RWPE1 (cell line): ENCODE measurements around the gene CEBPE.

ENCODE experiments used
- CTCF ChIA-PET: fragments of 350-600 bp; sonication (Branson Sonifier 250); formaldehyde crosslinking; extraction: SDS; loops from one replicate; lab custom pipeline; 2021; lab: Yijun Ruan, JAX
- POLR2A ChIA-PET: fragments of 400-600 bp; formaldehyde crosslinking; extraction: SDS; loops from one replicate; lab custom pipeline; 2020; ENCODE audit warnings: antibody characterized with exemption; ENCODE audit not compliant: low non-redundant PET; lab: Yijun Ruan, JAX
- DNase-seq: peaks from one replicate; pipeline ENCODE4 v3.0.0; 2012; ENCODE audit warnings: low spot score
- H3K27ac ChIP-seq: fragments of 450-650 bp; 2 replicates; pipeline ENCODE4 v1.5.1; 2017
- TF ChIP-seq, protein P1 (sequence below): fragments of 450-650 bp; conservative IDR thresholded peaks from 2 replicates; pipeline ENCODE4 v1.5.1; 2017; ENCODE audit warnings: low read depth, mild to moderate bottlenecking

The CEBPE gene

DNA sequence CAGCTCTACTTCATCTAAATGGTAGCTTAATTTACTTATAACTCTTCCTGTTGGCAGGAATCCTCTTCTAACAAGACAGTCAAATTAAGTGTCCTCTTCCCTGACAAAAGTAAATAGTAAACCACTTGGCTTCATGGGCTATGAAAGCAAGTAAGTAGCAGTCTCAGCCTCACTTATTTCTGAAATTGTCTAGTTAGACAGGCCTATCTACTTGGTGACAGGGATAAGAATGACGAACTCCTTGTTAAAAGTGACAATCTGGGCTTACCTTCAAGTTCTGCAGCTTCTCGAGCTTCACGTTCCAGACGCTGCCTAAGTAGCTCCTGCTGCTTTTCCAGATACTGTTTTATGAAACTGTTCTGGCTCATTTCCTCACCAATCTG lies 28.8 kb downstream of the CEBPE start:
- DNase-seq, result no peak
- TF ChIP-seq, protein P1, sequence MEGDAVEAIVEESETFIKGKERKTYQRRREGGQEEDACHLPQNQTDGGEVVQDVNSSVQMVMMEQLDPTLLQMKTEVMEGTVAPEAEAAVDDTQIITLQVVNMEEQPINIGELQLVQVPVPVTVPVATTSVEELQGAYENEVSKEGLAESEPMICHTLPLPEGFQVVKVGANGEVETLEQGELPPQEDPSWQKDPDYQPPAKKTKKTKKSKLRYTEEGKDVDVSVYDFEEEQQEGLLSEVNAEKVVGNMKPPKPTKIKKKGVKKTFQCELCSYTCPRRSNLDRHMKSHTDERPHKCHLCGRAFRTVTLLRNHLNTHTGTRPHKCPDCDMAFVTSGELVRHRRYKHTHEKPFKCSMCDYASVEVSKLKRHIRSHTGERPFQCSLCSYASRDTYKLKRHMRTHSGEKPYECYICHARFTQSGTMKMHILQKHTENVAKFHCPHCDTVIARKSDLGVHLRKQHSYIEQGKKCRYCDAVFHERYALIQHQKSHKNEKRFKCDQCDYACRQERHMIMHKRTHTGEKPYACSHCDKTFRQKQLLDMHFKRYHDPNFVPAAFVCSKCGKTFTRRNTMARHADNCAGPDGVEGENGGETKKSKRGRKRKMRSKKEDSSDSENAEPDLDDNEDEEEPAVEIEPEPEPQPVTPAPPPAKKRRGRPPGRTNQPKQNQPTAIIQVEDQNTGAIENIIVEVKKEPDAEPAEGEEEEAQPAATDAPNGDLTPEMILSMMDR, result no peak
- CTCF ChIA-PET, result interaction anchor here (3.4 kb wide), 1 partner anchor 13 kb away, joined by 15 read pairs; no protein-coding TSS in a partner anchor
- H3K27ac ChIP-seq, result no peak overlapping the region
- POLR2A ChIA-PET, result no interaction called here

- TF ChIP-seq, protein P1, result no peak
- ChIA-PET POLR2A (no interaction called here), CTCF (interaction anchor here (0.8 to 3.4 kb wide), 2 partner anchors 12 to 19 kb away, joined by 3 to 15 read pairs; no protein-coding TSS in a partner anchor)
- no peak for DNase-seq
- no peak overlapping the region for H3K27ac ChIP-seq
Observed at GRCh38 chr14:23089498-23090253, 29.4 kb downstream of the CEBPE start.

GRCh38 chr14:23086565-23086964 lies 32.5 kb downstream of the CEBPE start:
- POLR2A ChIA-PET, result no interaction called here
- TF ChIP-seq, protein P1, result no peak
- CTCF ChIA-PET, result interaction anchor here (0.6 to 2.5 kb wide), 3 partner anchors 10 to 264 kb away, joined by 3 to 13 read pairs (median 4); no protein-coding TSS in a partner anchor
- no peak overlapping the region for H3K27ac ChIP-seq
- no peak for DNase-seq

DNA sequence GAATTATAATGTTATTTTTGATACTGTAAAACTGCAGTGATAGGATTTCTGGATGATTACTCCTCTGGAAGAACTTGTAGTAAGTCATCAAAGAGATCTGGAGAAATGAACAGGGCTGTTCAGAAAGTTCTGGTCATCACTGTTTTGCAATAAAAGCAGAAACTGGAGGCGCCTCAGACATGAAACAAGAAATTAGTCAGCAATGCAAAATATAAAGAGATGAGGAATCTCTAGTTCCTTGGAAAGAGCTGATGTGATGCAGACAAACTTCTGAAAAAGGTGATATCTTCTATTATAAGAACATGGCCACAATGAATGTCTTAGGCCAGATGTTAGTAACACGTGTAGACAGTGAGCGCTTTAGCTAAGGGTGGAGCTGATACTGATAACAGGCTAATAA lies 33.6 kb downstream of the CEBPE start:
- ChIA-PET CTCF (interaction anchor here (2.5 kb wide), 1 partner anchor 17 kb away, joined by 13 read pairs; no protein-coding TSS in a partner anchor), POLR2A (no interaction called here)
- H3K27ac ChIP-seq, result no peak overlapping the region
- TF ChIP-seq, protein P1, result no peak
- no peak for DNase-seq

DNA sequence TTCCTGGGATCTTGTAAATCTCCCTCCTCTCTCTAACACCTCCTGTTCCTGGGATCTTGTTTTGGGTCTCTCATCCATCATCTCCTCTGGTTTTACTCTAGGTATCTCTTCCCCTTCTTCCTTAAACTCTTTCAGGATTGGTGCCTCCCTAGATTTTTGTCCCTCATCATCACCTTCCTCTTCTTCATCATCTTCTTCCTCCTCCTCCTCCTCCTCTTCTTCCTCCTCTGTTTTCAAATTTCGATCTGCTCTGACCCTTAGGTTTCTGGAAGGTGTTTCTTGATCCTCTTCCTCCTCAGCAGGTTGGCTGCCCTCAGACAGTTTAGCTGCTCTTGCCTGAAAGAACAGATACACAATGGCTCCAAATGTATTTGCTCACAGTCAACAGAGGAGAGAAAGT lies 38.6 kb downstream of the CEBPE start:
- DNase-seq, result no peak
- no peak overlapping the region for H3K27ac ChIP-seq
- ChIA-PET CTCF (interaction anchor here (0.5 to 1.2 kb wide), 3 partner anchors 12 to 1087 kb away, joined by 3 to 4 read pairs (median 3); no protein-coding TSS in a partner anchor), POLR2A (no interaction called here)
- TF ChIP-seq, protein P1, result no peak

DNA sequence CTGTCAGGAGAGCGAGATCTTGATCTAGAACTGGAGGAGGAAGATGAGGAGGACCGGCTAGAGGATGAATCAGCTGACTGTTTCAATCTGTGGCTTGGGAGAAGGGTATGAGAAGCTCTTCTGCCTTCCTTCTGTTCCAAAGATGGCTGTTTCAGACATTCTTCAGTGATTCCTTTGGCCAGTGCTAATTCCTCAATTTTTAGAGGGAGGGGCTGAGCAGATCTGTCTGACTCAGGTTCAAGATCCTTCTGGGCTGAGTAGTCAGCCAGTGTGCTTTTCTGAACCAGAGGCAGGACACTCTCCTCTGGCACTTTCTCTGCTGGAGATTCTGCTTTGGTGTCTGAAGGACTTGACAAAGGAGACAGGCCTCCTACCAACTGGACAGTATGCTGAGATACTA lies 39.3 kb downstream of the CEBPE start:
- TF ChIP-seq, protein P1, result no peak
- POLR2A ChIA-PET, result no interaction called here
- DNase-seq, result no peak
- CTCF ChIA-PET, result interaction anchor here (0.5 to 0.9 kb wide), 3 partner anchors 13 to 1088 kb away, joined by 3 read pairs; no protein-coding TSS in a partner anchor
- H3K27ac ChIP-seq, result peak overlapping the region; percentile 68
